GM23248 (cell line): ENCODE measurements around the gene PPP1R3G. TPM values are rescaled to one million over a fixed set of nuclear protein-coding genes. Genes with fewer than 3 reads are reported as not detected.

Experiments
- DNase-seq: peaks from one replicate; pipeline ENCODE4 v3.0.0-alpha.2; 2015
- H2AFZ ChIP-seq: fragments of 200-600 bp; sonication (generic); 2 replicates; pipeline ENCODE4 v1.6.1; 2016; ENCODE audit warnings: antibody characterized with exemption
- H3F3A ChIP-seq: fragments of 200-600 bp; sonication (generic); 2 replicates; pipeline ENCODE4 v1.6.1; 2016; ENCODE audit warnings: mild to moderate bottlenecking, antibody characterized with exemption, mixed run types; ENCODE audit not compliant: insufficient read depth
- H3K27ac ChIP-seq: fragments of 200-600 bp; sonication (generic); 2 replicates; pipeline ENCODE4 v1.5.1; 2016; ENCODE audit warnings: mild to moderate bottlenecking
- H3K27me3 ChIP-seq: fragments of 200-600 bp; sonication (generic); replicated peaks from 2 replicates; pipeline ENCODE4 v1.6.1; 2016; ENCODE audit warnings: mild to moderate bottlenecking; ENCODE audit not compliant: insufficient read depth
- H3K36me3 ChIP-seq: fragments of 200-600 bp; sonication (generic); 2 replicates; pipeline ENCODE4 v1.6.1; 2016; ENCODE audit warnings: low read depth, mild to moderate bottlenecking
- H3K4me1 ChIP-seq: fragments of 200-600 bp; sonication (generic); 2 replicates; pipeline ENCODE4 v1.6.1; 2016; ENCODE audit warnings: mild to moderate bottlenecking; ENCODE audit not compliant: insufficient read depth
- H3K4me2 ChIP-seq: fragments of 200-600 bp; sonication (generic); one replicate; pipeline ENCODE4 v1.6.1; 2016; ENCODE audit warnings: mild to moderate bottlenecking; ENCODE audit not compliant: unreplicated experiment
- H3K4me3 ChIP-seq: fragments of 200-600 bp; sonication (generic); 2 replicates; pipeline ENCODE4 v1.5.1; 2016; ENCODE audit warnings: mild to moderate bottlenecking
- H3K79me2 ChIP-seq: fragments of 200-600 bp; sonication (generic); 2 replicates; pipeline ENCODE4 v1.6.1; 2016; ENCODE audit warnings: mild to moderate bottlenecking; ENCODE audit not compliant: insufficient read depth
- H3K9ac ChIP-seq: fragments of 200-600 bp; sonication (generic); 2 replicates; pipeline ENCODE4 v1.6.1; 2016; ENCODE audit warnings: mild to moderate bottlenecking
- H3K9me2 ChIP-seq: fragments of 200-600 bp; sonication (generic); 2 replicates; pipeline ENCODE4 v1.6.1; 2016; ENCODE audit warnings: mixed run types, mild to moderate bottlenecking, moderate library complexity; ENCODE audit not compliant: insufficient read depth
- H3K9me3 ChIP-seq: fragments of 200-600 bp; sonication (generic); one replicate; pipeline ENCODE4 v1.6.1; 2017; ENCODE audit warnings: low read depth
- H4K20me1 ChIP-seq: fragments of 200-600 bp; sonication (generic); 2 replicates; pipeline ENCODE4 v1.6.0; 2016; ENCODE audit not compliant: insufficient read depth
- EZH2 ChIP-seq: fragments of 200-600 bp; sonication (generic); IDR thresholded peaks from 2 replicates; pipeline ENCODE4 v1.6.1; 2018; ENCODE audit warnings: antibody characterized with exemption, mild to moderate bottlenecking; ENCODE audit not compliant: insufficient read depth, poor library complexity, severe bottlenecking
- EZH2phosphoT487 ChIP-seq: fragments of 200-600 bp; sonication (generic); IDR thresholded peaks from 2 replicates; pipeline ENCODE4 v1.6.1; 2018; ENCODE audit warnings: antibody characterized with exemption, moderate library complexity, mild to moderate bottlenecking, low read depth; ENCODE audit not compliant: insufficient read depth
- WGBS, 2 experiments: methylation state at CpG; one replicate each; pipeline ENCODE4 v1.1.6; 2015 to 2017; ENCODE audit warnings: low lambda C conversion rate in 2 of 2, low coverage in 1 of 2; ENCODE audit errors: missing lambda C conversion rate in 2 of 2; 5-methylcytosine and 5-hydroxymethylcytosine counted together
- in situ Hi-C: fragments of 300-500 bp; cut with MboI; formaldehyde crosslinking; loops from 2 replicates; pipeline ENCODE4 v1.15.0; 2020
- polyA plus RNA-seq: library from polyadenylated mRNA; unstranded; fragments of >200 nt; fragmentation: Nextera tagmentation; extraction: Ambion mirVana; gene quantifications from 2 replicates; pipeline ENCODE4 v1.2.1, GENCODE V29; 2016
- total RNA-seq: library from RNA; depleted of rRNA; stranded (reverse); fragments of >200 nt; shearing (Covaris generic); gene quantifications from 2 replicates; pipeline ENCODE4 v1.2.3, GENCODE V29; 2014

Gene PPP1R3G
- total and polyA plus RNA-seq, 2 experiments from 2014 or later = 0.84 to 2.6 TPM

GRCh38 chr6:5079692-5080091, 5.4 kb upstream of the PPP1R3G start:
- H3F3A ChIP-seq = peaks cover 16% of the 10 kb centered on the region
- H3K79me2 ChIP-seq = no peaks in the 10 kb centered on the region
- no peak overlapping the region for H3K9ac ChIP-seq
- H3K4me3 ChIP-seq = no peak overlapping the region
- H3K27me3 ChIP-seq = no peaks in the 10 kb centered on the region
- no peak overlapping the region for H3K27ac ChIP-seq
- TF ChIP-seq EZH2 = no peak
- no peak for TF ChIP-seq EZH2phosphoT487
- H3K9me3 ChIP-seq = no peaks in the 10 kb centered on the region
- no peaks in the 10 kb centered on the region for H3K9me2 ChIP-seq
- peaks cover 20% of the 10 kb centered on the region for H3K4me1 ChIP-seq
- DNase-seq = no peak
- no peaks in the 10 kb centered on the region for H4K20me1 ChIP-seq
- in situ Hi-C loops = no loop called here
- H3K36me3 ChIP-seq = no peaks in the 10 kb centered on the region
- WGBS, 2 experiments = 90 to 92% methylated on average over 2 of the region's 2 CpGs
- no peak overlapping the region for H3K4me2 ChIP-seq
- H2AFZ ChIP-seq = no peak overlapping the region

GRCh38 chr6:5080574-5080973, 4.6 kb upstream of the PPP1R3G start:
- Histone ChIP-seq H3K27me3 (no peaks in the 10 kb centered on the region), H3K4me3 (no peak overlapping the region), H4K20me1 (no peaks in the 10 kb centered on the region), H2AFZ (no peak overlapping the region), H3K9me3 (no peaks in the 10 kb centered on the region), H3K4me1 (peaks cover 20% of the 10 kb centered on the region), H3K9me2 (no peaks in the 10 kb centered on the region), H3K79me2 (no peaks in the 10 kb centered on the region), H3F3A (peaks cover 16% of the 10 kb centered on the region), H3K27ac (no peak overlapping the region), H3K9ac (no peak overlapping the region), H3K36me3 (no peaks in the 10 kb centered on the region), H3K4me2 (no peak overlapping the region)
- no peak for TF ChIP-seq EZH2
- TF ChIP-seq EZH2phosphoT487 = no peak
- in situ Hi-C loops = no loop called here
- DNase-seq = no peak
- 46 to 53% methylated on average over 3 of the region's 3 CpGs for WGBS, 2 experiments

GRCh38 chr6:5081182-5081581, 4.0 kb upstream of the PPP1R3G start:
- Histone ChIP-seq H3K9me3 (no peaks in the 10 kb centered on the region), H3K4me1 (peaks cover 20% of the 10 kb centered on the region), H3K27ac (no peak overlapping the region), H3K9ac (no peak overlapping the region), H3K4me2 (no peak overlapping the region), H3K79me2 (no peaks in the 10 kb centered on the region), H3F3A (peaks cover 16% of the 10 kb centered on the region), H2AFZ (no peak overlapping the region), H3K27me3 (no peaks in the 10 kb centered on the region), H4K20me1 (no peaks in the 10 kb centered on the region), H3K4me3 (no peak overlapping the region), H3K9me2 (no peaks in the 10 kb centered on the region), H3K36me3 (no peaks in the 10 kb centered on the region)
- in situ Hi-C loops = no loop called here
- TF ChIP-seq EZH2 (no peak), EZH2phosphoT487 (no peak)
- WGBS, 2 experiments = 86 to 88% methylated on average over 3 of the region's 3 CpGs
- DNase-seq = no peak

GRCh38 chr6:5081955-5082354, 3.2 kb upstream of the PPP1R3G start:
- Histone ChIP-seq H3K9me2 (no peaks in the 10 kb centered on the region), H3K4me1 (peaks cover 20% of the 10 kb centered on the region), H3K79me2 (no peaks in the 10 kb centered on the region), H3K27ac (peak overlapping the region; percentile 65), H3K27me3 (no peaks in the 10 kb centered on the region), H3K9me3 (no peaks in the 10 kb centered on the region), H3K4me2 (peak overlapping the region; percentile 53), H4K20me1 (no peaks in the 10 kb centered on the region), H2AFZ (no peak overlapping the region), H3K4me3 (no peak overlapping the region; the same call in 1 of the 2 replicates), H3F3A (peaks cover 16% of the 10 kb centered on the region), H3K36me3 (no peaks in the 10 kb centered on the region), H3K9ac (no peak overlapping the region)
- in situ Hi-C loops = no loop called here
- 43 to 49% methylated on average over 4 of the region's 4 CpGs for WGBS, 2 experiments
- DNase-seq = peak; percentile 52
- TF ChIP-seq EZH2 = no peak
- no peak for TF ChIP-seq EZH2phosphoT487
